Measurements from ENCODE around the gene FRY.

Gene FRY

DNA sequence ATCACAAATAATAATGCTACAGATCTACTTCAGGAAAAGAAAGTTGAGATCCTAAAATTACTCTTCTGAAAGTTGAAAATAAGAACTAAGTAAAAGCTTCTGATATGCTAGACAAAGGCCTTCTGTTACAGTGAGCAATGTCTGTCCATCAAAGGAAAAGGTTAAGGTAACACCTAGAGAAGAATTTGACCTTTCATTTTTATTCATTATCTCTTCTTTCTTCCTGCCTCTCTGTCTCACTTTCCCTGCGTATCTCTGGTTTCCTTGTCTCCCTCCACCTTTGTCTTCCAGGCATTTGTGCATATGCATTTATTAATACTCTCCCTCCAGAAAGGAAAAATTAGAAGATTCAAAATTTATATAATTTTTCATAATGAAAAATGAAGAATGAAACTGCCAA, 234.6 kb downstream of the FRY start:
- DNase-seq = no peak

- DNase-seq = no peak
Measured at GRCh38 chr13:32267836-32268439, 236.4 kb downstream of the FRY start.

- DNase-seq = no peak
Measured at GRCh38 chr13:32272021-32272683, 240.6 kb downstream of the FRY start.

DNA sequence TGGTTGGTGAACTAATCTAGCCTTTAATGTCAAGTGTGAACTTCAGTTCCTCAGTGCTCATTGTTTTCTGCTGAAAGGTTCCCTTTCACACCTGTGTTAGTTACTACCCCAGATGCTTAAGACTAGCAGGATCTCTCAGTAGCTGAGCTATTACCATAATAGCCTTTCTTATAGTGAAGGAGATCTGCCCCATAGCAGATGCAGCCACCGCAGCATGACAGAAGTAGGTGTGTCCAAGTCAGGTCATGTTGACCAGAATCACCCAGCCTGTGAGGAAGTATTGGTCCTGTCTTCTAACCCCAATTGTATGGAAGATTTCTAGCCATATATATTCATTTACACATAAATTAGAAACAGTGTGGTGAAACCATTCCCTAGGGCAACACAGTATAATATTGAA, 246.3 kb downstream of the FRY start:
- no peak for DNase-seq

DNA sequence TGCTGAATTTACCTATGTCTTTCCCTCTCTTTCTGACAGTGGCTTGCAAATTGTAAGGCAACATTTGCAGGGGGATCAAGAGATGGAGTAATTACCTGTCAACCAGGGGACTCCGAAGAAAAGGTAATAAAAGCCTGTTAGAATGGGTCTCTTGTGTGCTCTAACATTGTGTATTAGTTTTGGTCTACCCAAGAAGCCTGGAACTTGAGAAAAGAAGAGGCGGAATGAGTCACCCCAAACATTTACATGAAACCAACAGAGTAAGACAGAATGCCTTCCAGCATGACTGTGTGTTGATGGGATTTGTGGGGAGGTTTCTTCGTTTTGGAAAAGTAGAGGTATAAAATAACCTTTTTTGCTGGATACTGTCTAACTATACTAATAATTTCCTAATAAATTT, 246.9 kb downstream of the FRY start:
- no peak for DNase-seq

- no peak for DNase-seq
Measured at GRCh38 chr13:32281096-32281495, 249.5 kb downstream of the FRY start.

DNA sequence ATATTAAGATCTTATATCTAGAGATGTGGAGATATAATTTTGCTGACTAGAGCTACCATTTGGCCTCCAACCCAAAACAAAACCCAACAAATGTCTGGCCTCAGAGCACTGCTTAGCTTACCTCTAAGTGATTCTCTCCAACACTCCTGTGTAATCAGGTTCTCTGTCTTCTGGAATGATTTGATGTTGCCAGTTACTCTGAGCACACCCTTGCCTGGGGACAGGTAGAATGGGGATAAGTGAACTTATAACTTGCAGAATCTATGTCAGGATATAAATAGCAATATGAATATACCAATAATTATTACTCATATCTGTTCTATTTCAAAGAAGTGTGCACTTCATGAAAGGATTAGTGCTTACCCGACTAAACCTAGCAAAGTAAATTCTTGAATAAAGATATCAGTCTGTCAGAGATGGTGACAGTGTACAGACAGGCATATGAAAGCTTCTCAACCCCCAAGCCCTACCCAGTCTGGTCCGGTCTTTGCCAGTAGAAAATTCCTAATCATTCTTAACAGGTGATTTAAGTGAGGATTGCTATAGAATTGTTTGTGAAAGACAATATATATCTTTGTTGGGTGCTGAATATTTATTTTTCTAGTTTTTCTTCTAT, 250.6 kb downstream of the FRY start:
- DNase-seq = no peak

- DNase-seq = no peak
Measured at GRCh38 chr13:32284927-32285632, 253.5 kb downstream of the FRY start.

GRCh38 chr13:32285633-32285965, 254.0 kb downstream of the FRY start:
- no peak for DNase-seq

- no peak for DNase-seq
Measured at GRCh38 chr13:32297206-32297605, 265.6 kb downstream of the FRY start.

GRCh38 chr13:32298695-32299094, 267.1 kb downstream of the FRY start:
- DNase-seq = no peak

GRCh38 chr13:32299893-32300292, 268.3 kb downstream of the FRY start:
- no peak for DNase-seq

GRCh38 chr13:32300406-32300805, 268.8 kb downstream of the FRY start:
- no peak for DNase-seq

DNA sequence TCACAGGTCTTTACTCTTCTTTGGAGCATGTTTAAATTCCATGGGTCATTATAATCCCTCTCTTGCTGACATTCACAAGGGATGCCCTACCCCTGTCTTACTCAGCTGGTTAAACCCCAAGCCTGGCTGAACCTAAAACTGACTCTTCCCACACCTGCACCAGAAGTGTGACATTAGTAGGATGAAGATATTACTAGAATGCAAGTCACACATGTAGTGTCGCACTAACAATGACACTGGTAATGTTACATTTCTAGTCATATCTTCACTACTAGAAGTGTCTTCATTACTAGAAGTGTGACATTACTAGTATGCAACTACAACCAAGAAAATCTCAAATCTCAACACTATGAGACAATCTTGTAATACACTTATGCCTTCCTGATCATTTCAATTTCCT, 269.3 kb downstream of the FRY start:
- no peak for DNase-seq

DNA sequence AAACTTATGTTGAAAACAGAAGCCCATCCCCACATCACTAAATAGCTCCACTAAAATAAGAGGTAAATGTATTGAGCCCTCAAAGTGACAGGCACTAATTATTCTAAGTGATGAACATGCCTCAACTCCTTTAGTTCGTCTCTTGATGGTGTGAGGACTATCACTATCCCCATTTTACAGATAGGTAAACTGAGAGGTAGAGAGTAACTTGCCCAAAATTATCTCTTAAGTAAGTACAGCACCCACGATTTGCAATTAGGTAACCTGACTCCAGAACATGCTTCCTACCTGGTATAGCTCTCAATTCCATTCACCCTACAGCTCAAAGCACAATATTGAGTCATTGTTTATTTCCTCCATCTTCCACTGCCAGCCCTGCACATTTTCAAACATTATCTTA, 270.9 kb downstream of the FRY start:
- DNase-seq = no peak

GRCh38 chr13:32305646-32306045, 274.1 kb downstream of the FRY start:
- DNase-seq = no peak

DNA sequence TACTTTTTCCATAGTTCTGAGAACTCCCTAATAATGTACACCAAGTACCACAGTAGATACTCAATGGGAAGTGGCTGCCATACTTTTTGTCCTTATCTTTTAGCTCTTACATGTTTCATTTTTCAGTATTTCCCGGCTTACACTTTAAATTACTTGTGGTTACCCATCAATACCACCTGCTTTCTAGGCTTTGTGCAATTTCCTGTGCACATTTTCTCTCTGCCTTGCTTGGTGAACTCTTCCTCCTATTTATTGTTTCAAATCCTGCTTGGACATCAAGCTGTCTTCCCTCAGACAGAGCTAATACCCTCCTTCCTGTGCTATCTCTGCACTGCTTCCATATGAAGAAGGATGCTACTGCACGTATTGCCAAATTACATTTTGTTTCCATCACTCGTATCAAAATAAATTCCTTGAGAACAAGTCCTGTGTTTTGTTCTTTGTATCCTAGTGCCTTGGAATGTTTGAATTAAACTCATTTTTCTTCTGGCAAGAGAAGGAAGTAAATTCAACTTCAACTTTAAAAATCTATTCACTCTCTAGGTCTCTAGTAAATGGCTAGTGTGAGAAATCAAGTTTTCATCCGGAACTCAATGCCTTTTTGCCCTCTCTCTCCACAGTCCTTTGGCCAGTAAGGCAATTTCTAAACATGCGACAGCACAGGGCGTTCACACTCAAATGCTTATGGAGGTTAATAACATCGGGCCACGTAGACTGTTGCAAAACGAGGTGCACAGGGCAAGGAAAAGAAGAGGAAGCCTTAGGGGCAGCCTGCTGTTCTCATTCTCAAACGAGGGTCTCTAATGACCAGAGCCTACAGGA, 277.9 kb downstream of the FRY start:
- no peak for DNase-seq

GRCh38 chr13:32310134-32310706, 278.6 kb downstream of the FRY start:
- DNase-seq = peak; percentile 1

DNA sequence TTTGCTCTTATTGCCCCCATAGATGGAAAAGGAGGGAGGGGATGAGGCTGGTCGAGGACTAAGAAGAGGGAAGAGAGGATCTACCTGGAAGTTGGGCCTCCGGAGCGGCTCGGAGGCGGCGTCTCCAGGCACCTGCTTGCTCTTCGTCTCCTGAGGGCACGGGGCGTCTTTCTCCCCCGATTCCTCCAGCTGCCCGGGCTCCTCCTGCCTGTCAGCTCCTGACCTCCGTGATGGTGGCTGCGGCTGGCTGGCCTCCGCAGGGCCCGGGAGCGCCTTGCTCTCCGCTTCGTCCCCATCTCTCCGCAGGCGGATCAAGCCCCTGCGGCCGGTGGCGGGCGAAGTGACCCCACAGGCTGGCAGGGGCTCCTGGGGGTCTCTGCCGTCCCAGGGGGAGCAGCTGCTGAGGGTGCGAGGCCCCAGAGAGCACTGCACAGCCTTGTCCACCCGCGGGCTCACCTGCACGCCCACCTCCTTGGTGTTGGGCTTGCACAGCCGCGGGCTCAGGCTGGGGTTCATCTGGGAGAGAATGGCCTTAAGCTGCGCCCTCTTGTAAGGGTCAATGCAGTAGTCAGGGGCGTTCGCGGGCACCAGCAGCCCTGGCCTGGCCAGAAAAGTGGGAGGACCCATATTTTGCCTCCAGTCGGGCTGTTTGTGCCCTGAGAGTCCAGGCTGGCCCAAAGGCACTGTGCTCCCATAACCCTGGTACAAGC, 279.8 kb downstream of the FRY start:
- DNase-seq = no peak

GRCh38 chr13:32314271-32315237, 283.0 kb downstream of the FRY start:
- DNase-seq = no peak
